ENCODE results near the gene GTPBP2. TPM values are rescaled to one million over a fixed set of nuclear protein-coding genes. Genes with fewer than 3 reads are reported as not detected.

Gene GTPBP2
- total and polyA plus RNA-seq, 12 donors, result 19.5 to 37.9 (median 25.5) TPM

GRCh38 chr6:43629505-43630300, 639 bp upstream of the GTPBP2 start:
- DNase-seq (peak; percentile 93 to 97), ATAC-seq (peak; percentile 87 to 95 (median 91))
- Histone ChIP-seq H3K9me3 (no peaks in the 10 kb centered on the region), H3K4me1 (peaks cover 10 to 39% (median 29%) of the 10 kb centered on the region in 9 donors), H3K27ac (peak overlapping the region; percentile 94 to 99 (median 98)), H3K4me3 (peak overlapping the region; percentile 63 to 98 (median 86)), H3K27me3 (no peaks in the 10 kb centered on the region), H3K36me3 (peaks cover 0 to 19% (median 10%) of the 10 kb centered on the region in 9 donors)
- no peak for TF ChIP-seq CTCF (IDR thresholded peaks at IDR 0.05)
- 0 to 1% methylated on average over 41 of the region's 41 CpGs for WGBS, 2 donors
- intact Hi-C loops (cut with DNase I), result no loop called here

- TF ChIP-seq CTCF (IDR thresholded peaks at IDR 0.05), result no peak
Observed at GRCh38 chr6:43628393-43629103, 516 bp downstream of the GTPBP2 start.

GRCh38 chr6:43627008-43627825, 1.8 kb downstream of the GTPBP2 start:
- DNase-seq (peak in 1 of 2 donors; percentile 90), ATAC-seq (peak in 5 of 8 donors; percentile 2 to 31 (median 16))
- Histone ChIP-seq H3K4me1 (peaks cover 10 to 39% (median 29%) of the 10 kb centered on the region in 9 donors), H3K27ac (peak overlapping the region in 9 of 10 donors; percentile 4 to 99 (median 97)), H3K27me3 (no peaks in the 10 kb centered on the region), H3K4me3 (peak overlapping the region in 6 of 10 donors; percentile 77 to 98 (median 88)), H3K36me3 (peaks cover 0 to 44% (median 30%) of the 10 kb centered on the region in 9 donors), H3K9me3 (no peaks in the 10 kb centered on the region)
- intact Hi-C loops (cut with DNase I), result no loop called here
- WGBS, 2 donors, result 50 to 52% methylated on average over 5 of the region's 5 CpGs
- TF ChIP-seq CTCF (IDR thresholded peaks at IDR 0.05), result no peak

More at GRCh38 chr6:43628393-43629103, 516 bp downstream of the GTPBP2 start:
- 0 to 1% methylated on average over 25 of the region's 25 CpGs for WGBS, 2 donors
- H3K4me3 ChIP-seq, result peak overlapping the region; percentile 75 to 98 (median 90)
- DNase-seq (peak in 1 of 2 donors; percentile 59), ATAC-seq (peak in 2 of 8 donors; percentile 7 to 10)
- no peaks in the 10 kb centered on the region for H3K9me3 ChIP-seq
- peaks cover 0 to 30% (median 18%) of the 10 kb centered on the region in 9 donors for H3K36me3 ChIP-seq
- H3K4me1 ChIP-seq, result peaks cover 10 to 39% (median 29%) of the 10 kb centered on the region in 9 donors
- peak overlapping the region; percentile 94 to 99 (median 98) for H3K27ac ChIP-seq
- H3K27me3 ChIP-seq, result no peaks in the 10 kb centered on the region
- intact Hi-C loops (cut with DNase I), result no loop called here

All from heart right ventricle (tissue), 16 donors.